PC-9 (cell line): ENCODE data around the gene SFI1. TPM values are rescaled to one million over a fixed set of nuclear protein-coding genes. Genes with fewer than 3 reads are reported as not detected.
A peak's percentile ranks its signal among the peaks of the same experiment; 100 is the strongest.

Experiments used
- BruUV-seq: library from RNA; stranded (reverse); fragments of 400-500 nt; replicated peaks from 2 replicates; lab custom pipeline; 2021; lab: Mats Ljungman, UMichigan
- CTCF ChIA-PET: fragments of 300-600 bp; sonication (Branson Sonifier 250); formaldehyde crosslinking; loops from one replicate; lab custom pipeline; 2022; ENCODE audit warnings: antibody characterized with exemption; lab: Charles Lee
- POLR2A ChIA-PET: fragments of 300-600 bp; sonication (Branson Sonifier 250); formaldehyde crosslinking; loops from one replicate; lab custom pipeline; 2022; ENCODE audit warnings: antibody characterized with exemption; ENCODE audit not compliant: unreplicated experiment; lab: Charles Lee
- DNase-seq, 2 experiments: peaks; one replicate each; pipeline versions ENCODE4 v3.0.0 to v3.0.0-alpha.2; 2015 to 2022; ENCODE audit warnings: mixed read lengths in 1 of 2
- H2AFZ ChIP-seq: fragments of 200-600 bp; sonication (generic); 2 replicates; pipeline ENCODE4 v1.8.1; 2017; ENCODE audit warnings: antibody characterized with exemption
- H3F3A ChIP-seq: fragments of 200-600 bp; sonication (generic); 2 replicates; pipeline ENCODE4 v1.8.1; 2017; ENCODE audit warnings: antibody characterized with exemption, mild to moderate bottlenecking, low read depth; ENCODE audit not compliant: insufficient read depth
- H3K27ac ChIP-seq: fragments of 200-600 bp; sonication (generic); 2 replicates; pipeline ENCODE4 v1.6.1; 2016; ENCODE audit warnings: mixed run types
- H3K27me3 ChIP-seq: fragments of 200-600 bp; sonication (generic); 2 replicates; pipeline ENCODE4 v1.6.1; 2016; ENCODE audit warnings: low read depth, mixed run types; ENCODE audit not compliant: insufficient read depth
- H3K36me3 ChIP-seq: fragments of 200-600 bp; sonication (generic); 2 replicates; pipeline ENCODE4 v1.6.1; 2016; ENCODE audit warnings: low read depth, mixed run types
- H3K4me1 ChIP-seq: fragments of 200-600 bp; sonication (generic); replicated peaks from 2 replicates; pipeline ENCODE4 v1.6.1; 2016; ENCODE audit warnings: mixed run types; ENCODE audit not compliant: insufficient read depth
- H3K4me2 ChIP-seq: fragments of 200-600 bp; sonication (generic); 2 replicates; pipeline ENCODE4 v1.6.1; 2017; ENCODE audit warnings: mixed run types
- H3K4me3 ChIP-seq: fragments of 200-600 bp; sonication (generic); 2 replicates; pipeline ENCODE4 v1.6.1; 2016; ENCODE audit warnings: mixed run types
- H3K79me2 ChIP-seq: fragments of 200-600 bp; sonication (generic); 2 replicates; pipeline ENCODE4 v1.6.1; 2017; ENCODE audit warnings: low read depth, mixed run types
- H3K9me2 ChIP-seq: fragments of 200-600 bp; sonication (generic); 2 replicates; pipeline ENCODE4 v1.8.1; 2017; ENCODE audit warnings: mild to moderate bottlenecking; ENCODE audit not compliant: insufficient read depth
- H3K9me3 ChIP-seq: fragments of 200-600 bp; sonication (generic); 2 replicates; pipeline ENCODE4 v1.8.1; 2016; ENCODE audit warnings: low read depth; ENCODE audit not compliant: insufficient read depth
- H4K20me1 ChIP-seq: fragments of 200-600 bp; sonication (generic); 2 replicates; pipeline ENCODE4 v1.8.1; 2017; ENCODE audit not compliant: insufficient read depth
- EZH2 ChIP-seq: fragments of 200-600 bp; sonication (generic); IDR thresholded peaks from 2 replicates; pipeline ENCODE4 v1.8.0; 2017; ENCODE audit warnings: antibody characterized with exemption, low read depth
- intact Hi-C: fragments of 100-400 bp; cut with micrococcal nuclease; formaldehyde crosslinking; loops from one replicate; pipeline ENCODE4 v1.10.0; 2022; ENCODE audit not compliant: unreplicated experiment
- total RNA-seq: library from RNA; stranded (reverse); gene quantifications from 2 replicates; pipeline ENCODE4 v1.2.3, GENCODE V29; 2021
- TF ChIP-seq, protein P1 (sequence below): fragments of 200-600 bp; sonication (generic); conservative IDR thresholded peaks from 2 replicates; pipeline ENCODE4 v1.6.1; 2017; ENCODE audit warnings: mixed run types, antibody characterized with exemption, mild to moderate bottlenecking, moderate library complexity

The SFI1 gene
- total RNA-seq, 1 experiment from 2014 or later, result 57.9 TPM

DNA sequence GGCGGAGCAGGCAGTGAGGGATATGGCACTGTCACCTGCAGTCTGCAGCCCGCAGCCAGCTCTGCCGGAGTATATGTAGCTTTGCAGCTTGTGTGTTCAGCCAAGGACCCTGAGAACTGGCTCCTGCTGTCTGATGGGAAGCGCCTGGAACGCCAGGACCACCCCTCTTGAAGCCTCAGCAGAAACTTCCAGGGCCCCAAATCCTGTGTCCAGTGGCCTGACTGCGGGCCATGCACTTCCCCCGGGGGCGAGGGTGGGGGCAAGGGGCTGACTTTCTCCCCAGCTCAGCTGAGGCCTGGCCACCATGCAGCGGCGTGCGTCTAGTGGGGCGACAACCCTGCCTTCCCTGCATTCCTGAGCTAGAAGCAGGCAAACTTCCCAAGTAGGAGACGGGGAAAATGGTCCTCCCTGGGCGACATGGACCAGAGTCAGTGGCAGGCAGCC, 133.4 kb downstream of the SFI1 start:
- no peak for TF ChIP-seq EZH2
- TF ChIP-seq, protein P1, sequence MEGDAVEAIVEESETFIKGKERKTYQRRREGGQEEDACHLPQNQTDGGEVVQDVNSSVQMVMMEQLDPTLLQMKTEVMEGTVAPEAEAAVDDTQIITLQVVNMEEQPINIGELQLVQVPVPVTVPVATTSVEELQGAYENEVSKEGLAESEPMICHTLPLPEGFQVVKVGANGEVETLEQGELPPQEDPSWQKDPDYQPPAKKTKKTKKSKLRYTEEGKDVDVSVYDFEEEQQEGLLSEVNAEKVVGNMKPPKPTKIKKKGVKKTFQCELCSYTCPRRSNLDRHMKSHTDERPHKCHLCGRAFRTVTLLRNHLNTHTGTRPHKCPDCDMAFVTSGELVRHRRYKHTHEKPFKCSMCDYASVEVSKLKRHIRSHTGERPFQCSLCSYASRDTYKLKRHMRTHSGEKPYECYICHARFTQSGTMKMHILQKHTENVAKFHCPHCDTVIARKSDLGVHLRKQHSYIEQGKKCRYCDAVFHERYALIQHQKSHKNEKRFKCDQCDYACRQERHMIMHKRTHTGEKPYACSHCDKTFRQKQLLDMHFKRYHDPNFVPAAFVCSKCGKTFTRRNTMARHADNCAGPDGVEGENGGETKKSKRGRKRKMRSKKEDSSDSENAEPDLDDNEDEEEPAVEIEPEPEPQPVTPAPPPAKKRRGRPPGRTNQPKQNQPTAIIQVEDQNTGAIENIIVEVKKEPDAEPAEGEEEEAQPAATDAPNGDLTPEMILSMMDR, result no peak
- H2AFZ ChIP-seq, result no peak overlapping the region
- ChIA-PET POLR2A (interaction anchor here (0.6 to 1.5 kb wide), 2 partner anchors 32 kb away, joined by 8 to 10 read pairs; partner anchors contain the start of gene PISD), CTCF (interaction anchor here (0.6 to 1.5 kb wide), 3 partner anchors 134 to 350 kb away, joined by 3 to 13 read pairs (median 4); partner anchors contain the start of gene SFI1)
- BruUV-seq, result no TSS peak
- 0 out of 2 replicates have a peak, but pooled peaks cover 4% of the 10 kb centered on the region for H3K36me3 ChIP-seq
- H3K4me3 ChIP-seq, result peak overlapping the region; percentile 84
- intact Hi-C loops, result loop anchor here (10.0 kb wide), 1 partner anchor 145 kb away; the partner anchor contains the start of gene EIF4ENIF1
- H3K4me1 ChIP-seq, result peaks cover 31% of the 10 kb centered on the region
- H3K27ac ChIP-seq, result no peak overlapping the region
- peaks cover 90% of the 10 kb centered on the region for H3K79me2 ChIP-seq
- H3F3A ChIP-seq, result peaks cover 18% of the 10 kb centered on the region
- no peaks in the 10 kb centered on the region for H3K27me3 ChIP-seq
- no peaks in the 10 kb centered on the region for H3K9me3 ChIP-seq
- H4K20me1 ChIP-seq, result peaks cover 65% of the 10 kb centered on the region
- peak overlapping the region; percentile 86 for H3K4me2 ChIP-seq
- H3K9me2 ChIP-seq, result no peaks in the 10 kb centered on the region
- no peak for DNase-seq

DNA sequence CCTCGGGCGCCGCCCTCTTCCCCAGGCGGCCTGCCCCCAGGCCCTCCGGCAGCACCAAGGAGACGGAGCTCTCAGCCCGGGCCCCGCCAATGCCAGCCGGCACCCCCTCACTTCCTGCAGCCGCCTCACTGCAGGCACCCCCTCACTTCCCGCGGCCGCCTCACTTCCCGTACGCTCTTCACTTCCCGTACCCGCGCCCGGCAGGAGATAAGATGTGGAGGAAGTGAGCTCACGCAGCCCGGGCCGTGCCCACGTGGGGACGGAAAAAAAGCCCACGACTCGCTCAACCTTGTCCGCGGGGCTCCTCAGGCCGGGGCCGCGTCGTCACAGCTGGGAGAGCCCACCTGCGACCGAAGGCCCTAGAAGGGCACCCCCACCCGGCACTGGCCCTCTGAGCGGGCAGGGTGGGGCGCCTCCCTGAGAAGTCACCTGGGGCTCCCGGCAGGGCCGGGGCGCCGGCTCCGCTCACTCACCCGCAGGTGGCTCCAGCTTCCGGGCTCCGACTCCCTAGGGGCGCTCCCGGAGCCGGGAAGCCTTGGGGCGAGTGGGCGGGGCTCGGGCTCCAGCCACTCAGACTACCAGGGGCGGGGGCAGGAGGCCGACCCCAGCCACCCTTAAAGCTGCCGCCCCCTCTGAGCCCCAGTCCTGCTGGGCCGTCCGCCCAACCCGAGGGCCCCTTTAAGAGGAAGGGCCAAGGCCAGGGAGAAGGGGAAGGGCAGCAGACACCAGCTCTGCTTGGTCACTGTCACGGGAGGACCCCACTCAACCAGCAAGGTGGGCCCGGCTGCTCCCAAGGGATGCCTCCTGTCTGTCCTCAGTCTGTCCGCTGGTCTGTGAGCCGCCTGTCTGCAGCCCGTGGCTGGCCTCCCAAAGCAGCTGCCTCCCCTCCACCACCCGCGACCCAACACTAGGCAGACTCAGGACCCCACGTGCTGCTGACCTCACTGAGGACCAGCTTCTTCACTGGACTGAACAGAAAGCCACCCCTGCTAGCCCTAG, 134.3 kb downstream of the SFI1 start:
- peaks cover 39% of the 10 kb centered on the region for H3K4me1 ChIP-seq
- no peaks in the 10 kb centered on the region for H3K27me3 ChIP-seq
- TF ChIP-seq, protein P1, result no peak; the same call in 1 of the 2 replicates
- TF ChIP-seq EZH2, result no peak
- H3K36me3 ChIP-seq, result 0 out of 2 replicates have a peak, but pooled peaks cover 4% of the 10 kb centered on the region
- intact Hi-C loops, result loop anchor here (10.0 kb wide), 1 partner anchor 146 kb away; the partner anchor contains the start of gene EIF4ENIF1
- H3K9me3 ChIP-seq, result no peaks in the 10 kb centered on the region
- H3F3A ChIP-seq, result peaks cover 27% of the 10 kb centered on the region
- H3K4me3 ChIP-seq, result peak overlapping the region; percentile 84
- no peaks in the 10 kb centered on the region for H3K9me2 ChIP-seq
- peak; percentile 78 to 95 for DNase-seq
- peak overlapping the region; percentile 86 for H3K4me2 ChIP-seq
- H3K79me2 ChIP-seq, result peaks cover 90% of the 10 kb centered on the region
- H2AFZ ChIP-seq, result peak overlapping the region; percentile 71
- BruUV-seq, result no TSS peak
- CTCF ChIA-PET, result interaction anchor here (0.5 to 1.5 kb wide), 4 partner anchors 13 to 349 kb away, joined by 3 to 13 read pairs (median 4); no protein-coding TSS in a partner anchor
- POLR2A ChIA-PET, result interaction anchor here (0.5 to 1.5 kb wide), 4 partner anchors 31 to 909 kb away, joined by 3 to 18 read pairs (median 9); partner anchors contain the start of gene PISD
- peak overlapping the region; percentile 51 for H3K27ac ChIP-seq
- H4K20me1 ChIP-seq, result peaks cover 56% of the 10 kb centered on the region

DNA sequence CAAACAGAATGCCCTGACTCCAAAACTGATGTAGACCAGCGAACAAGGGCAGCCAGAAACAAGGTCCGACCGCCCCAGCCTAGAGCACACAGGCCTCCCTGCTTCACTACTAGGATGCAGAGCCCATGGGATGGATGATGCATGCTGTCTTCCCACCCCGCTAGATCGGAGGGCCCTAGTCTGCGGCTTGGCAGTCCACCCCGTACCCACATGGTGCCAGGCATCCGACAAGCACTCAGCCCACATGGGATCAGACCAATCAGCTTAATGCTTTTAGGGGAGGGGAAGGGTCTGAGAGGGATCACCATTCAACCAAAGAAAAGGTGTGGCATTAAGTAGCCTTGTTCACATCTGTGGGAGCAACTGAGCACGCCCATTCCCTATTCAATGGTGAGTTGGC, 135.1 kb downstream of the SFI1 start:
- Histone ChIP-seq H3K36me3 (0 out of 2 replicates have a peak, but pooled peaks cover 4% of the 10 kb centered on the region), H3K9me3 (no peaks in the 10 kb centered on the region), H3K4me3 (peak overlapping the region; percentile 84; the same call in 1 of the 2 replicates), H3K4me1 (peaks cover 47% of the 10 kb centered on the region), H3K79me2 (peaks cover 90% of the 10 kb centered on the region), H3K4me2 (peak overlapping the region; percentile 86; the same call in 1 of the 2 replicates), H3K27ac (0 out of 2 replicates have a peak overlapping the region, but pooled peaks have one; percentile 51), H4K20me1 (peaks cover 48% of the 10 kb centered on the region), H2AFZ (no peak overlapping the region), H3K9me2 (no peaks in the 10 kb centered on the region), H3K27me3 (no peaks in the 10 kb centered on the region), H3F3A (peaks cover 34% of the 10 kb centered on the region)
- intact Hi-C loops, result loop anchor here (10.0 kb wide), 1 partner anchor 147 kb away; the partner anchor contains the start of gene EIF4ENIF1
- ChIA-PET CTCF (interaction anchor here (0.5 to 1.2 kb wide), 3 partner anchors 13 to 50 kb away, joined by 3 read pairs; no protein-coding TSS in a partner anchor), POLR2A (interaction anchor here (0.5 kb wide), 1 partner anchor 570 kb away, joined by 18 read pairs; no protein-coding TSS in a partner anchor)
- no peak for TF ChIP-seq EZH2
- TF ChIP-seq, protein P1, result no peak
- no TSS peak for BruUV-seq
- no peak for DNase-seq
